NCI-H1436 (cell line): ENCODE results near the gene TRPV4.

Experiments
- DNase-seq: peaks from one replicate; lab custom pipeline; 2025; lab: John Stamatoyannopoulos, UW

The TRPV4 gene

GRCh38 chr12:109776624-109777023 lies 56.6 kb downstream of the TRPV4 start:
- no peak for DNase-seq

DNA sequence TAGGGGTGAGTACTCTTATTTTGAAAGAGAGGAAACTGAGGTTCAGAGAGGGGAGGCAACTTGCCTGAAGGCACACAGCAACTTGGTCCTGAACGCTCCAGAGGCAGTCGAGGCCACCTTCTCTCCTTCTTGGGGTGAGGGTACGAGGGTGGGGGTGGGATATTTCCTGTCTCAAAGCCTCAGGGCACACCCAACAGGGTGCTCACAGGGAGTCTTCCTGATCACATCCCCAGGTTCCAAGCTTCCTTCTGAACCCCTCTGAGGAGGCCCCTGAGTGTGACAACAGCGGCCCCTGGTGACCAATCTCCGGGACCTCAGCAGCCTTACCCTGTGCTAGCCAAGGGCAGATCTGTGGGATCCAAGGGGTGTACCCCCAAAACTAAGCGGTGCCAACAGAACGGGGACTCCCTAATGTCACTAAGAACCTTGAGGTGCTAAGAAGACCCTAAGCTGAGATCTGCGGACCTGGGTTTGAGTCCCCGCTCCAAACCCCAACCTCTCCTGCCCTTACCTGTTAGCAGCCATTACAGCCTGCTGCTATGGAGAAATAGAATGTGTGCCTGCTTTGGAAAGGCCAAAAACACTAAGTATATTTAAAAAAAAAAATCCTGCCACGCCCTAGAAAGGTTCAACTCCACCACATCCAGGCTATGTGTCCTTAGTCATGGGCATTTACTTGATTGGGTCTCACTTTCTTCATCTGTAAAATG lies 57.9 kb downstream of the TRPV4 start:
- DNase-seq, result peak; percentile 52

- no peak for DNase-seq
Measured at GRCh38 chr12:109773384-109774011, 59.7 kb downstream of the TRPV4 start.

GRCh38 chr12:109772622-109773321 lies 60.4 kb downstream of the TRPV4 start:
- no peak for DNase-seq

GRCh38 chr12:109771746-109772621 lies 61.2 kb downstream of the TRPV4 start:
- no peak for DNase-seq

DNA sequence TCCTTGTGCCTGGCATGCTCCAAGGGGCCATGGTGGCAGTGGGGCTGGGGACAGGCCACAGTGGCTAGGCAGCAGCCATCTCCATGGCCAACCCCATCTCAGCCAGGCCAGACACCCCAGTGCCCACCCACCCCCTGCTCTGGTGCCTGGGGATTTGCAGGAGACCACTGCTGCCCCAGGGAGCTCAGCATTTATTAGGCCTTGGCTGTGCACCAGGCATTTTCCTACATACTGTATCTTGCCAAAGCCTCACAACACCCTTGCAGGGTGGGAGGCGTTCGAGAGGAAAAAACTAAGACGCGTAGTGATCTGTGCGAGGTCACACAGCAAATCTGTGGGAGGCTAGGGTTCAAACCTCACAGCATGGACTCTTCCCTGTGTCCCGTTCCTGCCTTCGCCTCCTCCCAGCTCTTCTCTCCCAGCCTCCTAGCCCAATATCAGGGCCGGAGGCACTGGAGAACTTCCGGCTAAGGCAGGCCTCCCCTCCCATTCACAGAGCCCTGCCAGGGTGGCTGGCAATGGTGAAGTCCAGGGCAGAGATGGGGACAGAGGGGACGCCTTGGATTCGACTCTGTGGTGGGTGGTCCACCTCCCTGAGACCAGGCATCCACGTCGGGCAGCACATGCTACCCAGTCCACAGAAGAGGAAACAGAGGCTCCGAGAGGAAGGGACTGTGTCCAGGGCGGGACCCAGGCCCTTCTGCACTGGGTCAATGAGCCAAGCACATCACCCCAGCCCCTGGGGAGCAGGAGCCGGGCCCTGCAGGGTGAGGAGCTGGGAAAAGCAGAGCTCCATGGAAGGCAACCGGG lies 62.1 kb downstream of the TRPV4 start:
- DNase-seq, result no peak

- DNase-seq, result no peak
Measured at GRCh38 chr12:109770104-109770860, 62.9 kb downstream of the TRPV4 start.

DNA sequence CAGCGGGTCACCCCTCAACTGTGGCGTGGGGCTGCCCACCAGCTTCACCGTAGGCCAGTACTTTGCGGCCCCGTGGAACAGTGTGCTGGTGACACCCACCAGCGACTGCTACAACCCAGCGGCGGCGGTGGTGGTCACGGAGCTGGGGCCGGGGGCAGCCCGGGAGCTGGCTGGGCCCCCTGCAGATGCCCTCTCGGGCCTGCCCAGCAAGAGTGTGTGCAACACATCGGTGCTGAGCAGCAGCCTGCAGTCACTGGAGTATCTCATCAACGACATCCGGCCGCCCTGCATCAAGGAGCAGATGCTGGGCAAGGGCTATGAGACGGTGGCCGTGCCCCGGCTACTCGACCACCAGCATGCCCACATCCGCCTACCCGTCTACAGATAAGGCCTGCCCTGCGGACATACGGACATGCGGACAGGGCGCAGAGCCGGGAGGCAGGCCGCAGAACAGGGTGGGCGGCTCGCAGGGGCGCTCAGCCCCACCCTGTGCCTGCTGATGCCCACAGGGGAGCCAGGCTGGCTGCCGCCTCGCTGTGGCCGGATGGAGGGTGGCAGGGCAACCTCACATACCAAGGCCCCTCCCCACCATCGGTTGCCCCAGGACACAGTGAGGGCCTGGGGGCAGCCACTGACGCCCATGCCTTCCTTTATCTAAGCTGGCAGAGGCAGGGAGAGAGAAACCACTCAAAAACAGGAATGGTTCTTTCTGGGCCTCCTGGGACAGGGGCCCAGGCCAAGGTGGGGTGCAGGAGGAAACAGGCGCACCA lies 64.1 kb downstream of the TRPV4 start:
- no peak for DNase-seq

GRCh38 chr12:109767991-109768900 lies 65.0 kb downstream of the TRPV4 start:
- DNase-seq, result no peak

GRCh38 chr12:109767456-109767855 lies 65.7 kb downstream of the TRPV4 start:
- DNase-seq, result no peak

DNA sequence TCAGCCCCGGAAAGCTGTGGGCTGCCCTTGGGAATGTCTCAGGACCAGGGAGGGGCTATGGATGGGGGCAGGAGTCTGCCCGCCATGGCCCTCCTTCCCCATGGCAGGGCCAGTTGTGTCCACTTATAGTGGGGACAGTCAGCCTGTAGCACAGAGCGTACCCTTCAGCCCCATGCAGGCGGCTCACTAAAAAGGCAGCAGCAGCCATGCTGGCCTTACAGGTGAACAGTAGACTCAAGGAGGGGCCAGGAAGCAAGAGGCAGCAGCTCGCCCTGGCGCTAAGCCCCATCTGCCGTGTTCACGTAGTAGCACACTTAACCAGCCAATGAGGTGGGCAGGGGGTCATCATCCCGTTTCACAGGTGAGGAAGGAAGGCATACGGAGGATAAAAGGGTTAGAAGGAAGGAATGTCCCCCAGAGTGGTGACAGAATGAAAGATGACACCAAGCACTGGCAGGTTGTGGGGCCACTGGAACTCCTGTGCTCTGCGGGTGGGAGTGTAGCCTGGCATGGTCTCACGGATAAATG lies 66.9 kb downstream of the TRPV4 start:
- DNase-seq, result no peak

GRCh38 chr12:109765446-109765810 lies 67.8 kb downstream of the TRPV4 start:
- no peak for DNase-seq

GRCh38 chr12:109764776-109765445 lies 68.3 kb downstream of the TRPV4 start:
- no peak for DNase-seq

DNA sequence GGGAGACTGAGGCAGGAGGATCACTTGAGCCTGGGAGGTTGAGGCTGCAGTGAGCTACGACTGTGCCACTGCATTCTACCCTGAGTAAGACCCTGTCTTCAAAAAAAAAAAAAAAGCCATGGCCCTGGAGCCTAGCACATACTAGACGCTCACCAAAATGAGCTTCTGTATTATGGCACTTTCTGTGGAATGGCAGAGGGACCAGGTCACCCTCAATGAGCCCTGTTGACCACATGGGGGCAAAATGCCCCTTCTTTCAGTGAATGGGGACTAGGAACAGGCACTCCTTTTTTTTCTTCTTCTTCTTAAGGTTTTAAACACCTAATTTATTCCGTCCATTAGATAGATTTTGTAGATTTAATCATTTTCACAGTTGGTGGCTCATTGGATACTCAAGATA lies 69.1 kb downstream of the TRPV4 start:
- DNase-seq, result no peak

DNA sequence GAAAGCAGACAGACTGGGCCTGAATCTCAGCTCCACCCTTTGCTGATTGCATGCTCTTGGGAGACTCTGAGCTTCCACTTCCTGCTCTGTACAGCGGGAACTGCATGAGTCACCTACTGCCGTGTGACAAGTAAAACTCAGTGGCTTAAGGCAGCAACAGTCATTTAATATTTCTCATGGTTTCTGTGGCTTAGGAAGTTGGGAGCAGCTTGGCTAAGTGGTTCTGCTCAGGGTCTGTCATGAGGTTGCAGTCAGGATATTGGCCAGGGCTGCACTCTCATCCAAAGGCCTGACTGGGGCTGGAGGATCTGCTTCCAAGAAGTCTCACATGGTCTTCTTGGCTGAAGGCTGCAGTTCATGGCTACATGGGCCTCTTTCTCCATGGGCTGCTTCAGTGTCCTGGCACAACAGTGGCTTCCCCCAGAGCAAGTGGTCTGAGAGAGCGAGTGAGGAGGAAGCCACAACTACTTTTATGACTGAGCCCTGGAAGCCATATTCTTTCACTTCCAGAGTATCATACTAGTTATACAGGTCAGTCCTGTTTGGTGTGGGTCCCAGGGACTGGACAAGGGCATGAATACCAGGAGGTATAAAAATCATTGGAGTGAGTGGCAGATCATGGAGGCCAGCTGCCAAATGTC lies 69.9 kb downstream of the TRPV4 start:
- no peak for DNase-seq

DNA sequence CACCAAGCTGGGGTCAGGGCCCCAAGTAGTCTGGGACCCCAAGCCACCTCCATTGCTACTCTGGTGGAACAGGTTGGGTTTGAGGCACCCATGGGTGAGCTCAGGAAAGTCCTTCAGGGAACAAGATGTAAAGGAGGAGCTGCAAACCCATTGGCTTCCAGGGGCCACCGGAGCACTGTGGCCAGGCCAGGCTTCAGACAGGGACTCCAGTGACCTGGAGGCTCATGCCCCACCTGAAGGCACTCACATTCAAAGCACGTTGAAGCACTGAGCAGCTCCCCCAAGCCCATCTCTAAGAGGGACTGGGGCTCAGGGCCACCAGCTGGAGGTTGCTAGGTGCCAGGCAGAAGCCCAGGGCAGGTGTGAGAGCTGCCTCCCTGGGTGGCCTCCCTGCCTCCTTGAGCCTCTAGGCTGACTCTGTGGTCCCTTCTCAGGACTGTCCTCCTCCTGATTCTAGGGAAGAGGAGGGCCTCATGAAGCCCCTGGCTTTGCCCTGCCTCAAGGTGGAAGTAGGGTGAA lies 70.5 kb downstream of the TRPV4 start:
- no peak for DNase-seq

GRCh38 chr12:109762071-109762672 lies 71.0 kb downstream of the TRPV4 start:
- DNase-seq, result no peak
